Right lobe of liver (tissue), 4 donors: ENCODE results near the gene FAM168B.

Experiments
- CTCF ChIP-seq, 4 donors: fragments of 200-600 bp in 3 of 4; fragments of 450-650 bp in 1 of 4; IDR thresholded peaks; one replicate each; pipeline versions ENCODE4 v1.5.1 to v1.8.0; 2016 to 2022; ENCODE audit warnings: antibody characterized with exemption in 4 of 4, mild to moderate bottlenecking in 2 of 4
- POLR2A ChIP-seq: fragments of 450-650 bp; IDR thresholded peaks from one replicate; pipeline ENCODE4 v1.6.1; 2017; ENCODE audit warnings: antibody characterized with exemption, mild to moderate bottlenecking
- donor health status: DM: no; HTN: no; CAD: no.
- donor health status: DM: no; HTN: no; CAD: no.
- donor health status: DM: no; HTN: yes; CAD: no.

GRCh38 chr2:131043199-131044074 lies 49.8 kb downstream of the FAM168B start:
- TF ChIP-seq CTCF (IDR thresholded peaks at IDR 0.05) (no peak), POLR2A (no peak)
